Upper lobe of left lung (tissue), 4 donors: ENCODE data around the gene KDM5A.

ENCODE experiments used
- EP300 ChIP-seq, 4 donors: sonication (generic); formaldehyde crosslinking; IDR thresholded peaks; one replicate each; pipeline ENCODE4 v1.5.1; 2017; ENCODE audit warnings: antibody characterized with exemption in 4 of 4, control low read depth in 2 of 4
- POLR2A ChIP-seq, 4 donors: fragments of 450-650 bp; IDR thresholded peaks; one replicate each; pipeline ENCODE4 v1.5.1; 2016 to 2017; ENCODE audit warnings: antibody characterized with exemption in 4 of 4, mild to moderate bottlenecking in 2 of 4
- POLR2AphosphoS5 ChIP-seq, 2 donors: sonication (generic); formaldehyde crosslinking; IDR thresholded peaks; one replicate each; pipeline ENCODE4 v1.5.1; 2017; ENCODE audit warnings: antibody characterized with exemption in 2 of 2
- TF ChIP-seq, protein P1 (sequence below), 6 experiments: fragments of 450-650 bp in 4 of 6; fragments of 200-600 bp in 2 of 6; sonication (generic) in 2 of 6; IDR thresholded peaks; one replicate each; pipeline ENCODE4 v1.5.1; 2016 to 2019; ENCODE audit warnings: antibody characterized with exemption in 6 of 6

GRCh38 chr12:262113-262512 lies 127.0 kb downstream of the KDM5A start:
- no peak for TF ChIP-seq EP300 (IDR thresholded peaks at IDR 0.05)
- TF ChIP-seq, protein P1, sequence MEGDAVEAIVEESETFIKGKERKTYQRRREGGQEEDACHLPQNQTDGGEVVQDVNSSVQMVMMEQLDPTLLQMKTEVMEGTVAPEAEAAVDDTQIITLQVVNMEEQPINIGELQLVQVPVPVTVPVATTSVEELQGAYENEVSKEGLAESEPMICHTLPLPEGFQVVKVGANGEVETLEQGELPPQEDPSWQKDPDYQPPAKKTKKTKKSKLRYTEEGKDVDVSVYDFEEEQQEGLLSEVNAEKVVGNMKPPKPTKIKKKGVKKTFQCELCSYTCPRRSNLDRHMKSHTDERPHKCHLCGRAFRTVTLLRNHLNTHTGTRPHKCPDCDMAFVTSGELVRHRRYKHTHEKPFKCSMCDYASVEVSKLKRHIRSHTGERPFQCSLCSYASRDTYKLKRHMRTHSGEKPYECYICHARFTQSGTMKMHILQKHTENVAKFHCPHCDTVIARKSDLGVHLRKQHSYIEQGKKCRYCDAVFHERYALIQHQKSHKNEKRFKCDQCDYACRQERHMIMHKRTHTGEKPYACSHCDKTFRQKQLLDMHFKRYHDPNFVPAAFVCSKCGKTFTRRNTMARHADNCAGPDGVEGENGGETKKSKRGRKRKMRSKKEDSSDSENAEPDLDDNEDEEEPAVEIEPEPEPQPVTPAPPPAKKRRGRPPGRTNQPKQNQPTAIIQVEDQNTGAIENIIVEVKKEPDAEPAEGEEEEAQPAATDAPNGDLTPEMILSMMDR (IDR thresholded peaks at IDR 0.05) = no peak
- TF ChIP-seq POLR2A (IDR thresholded peaks at IDR 0.05) = no peak
- no peak for TF ChIP-seq POLR2AphosphoS5 (IDR thresholded peaks at IDR 0.05)
